ENCODE data around the gene TUBB8B.
"Not testable (repeated sequence)": the region's sequence is repeated elsewhere in the genome, so short reads cannot be mapped to it uniquely, and the experiment has no call there.

Gene TUBB8B

GRCh38 chr18:90396-91193 is 41.2 kb upstream of the TUBB8B start:
- not testable (repeated sequence) for H3K27ac ChIP-seq (ENCODE audit: low read depth, low read length); H3F3A ChIP-seq (ENCODE audit: control insufficient read depth, insufficient read depth); H3K79me2 ChIP-seq (ENCODE audit: control insufficient read depth, low read length); H3K4me2 ChIP-seq (ENCODE audit: low read length); H3K4me3 ChIP-seq (ENCODE audit: low read length); H3K4me1 ChIP-seq (ENCODE audit: control insufficient read depth, low read length); H3K36me3 ChIP-seq (ENCODE audit: control insufficient read depth, low read length); H4K20me1 ChIP-seq (ENCODE audit: control insufficient read depth, insufficient read depth, low read depth, low read length); H3K27me3 ChIP-seq (ENCODE audit: control insufficient read depth, low read length); H3K9me3 ChIP-seq (ENCODE audit: control insufficient read depth, insufficient read depth, low read length); H3K9me2 ChIP-seq (replicated peaks; ENCODE audit: control insufficient read depth, low read length)

- H3K4me2 ChIP-seq (ENCODE audit: low read length); H3K79me2 ChIP-seq (ENCODE audit: control insufficient read depth, low read length); H3K36me3 ChIP-seq (ENCODE audit: control insufficient read depth, low read length); H4K20me1 ChIP-seq (ENCODE audit: control insufficient read depth, insufficient read depth, low read depth, low read length); H3K9me2 ChIP-seq (replicated peaks; ENCODE audit: control insufficient read depth, low read length); H3K27me3 ChIP-seq (ENCODE audit: control insufficient read depth, low read length); H3K9me3 ChIP-seq (ENCODE audit: control insufficient read depth, insufficient read depth, low read length); H3F3A ChIP-seq (ENCODE audit: control insufficient read depth, insufficient read depth); H3K4me3 ChIP-seq (ENCODE audit: low read length); H3K4me1 ChIP-seq (ENCODE audit: control insufficient read depth, low read length); H3K27ac ChIP-seq (ENCODE audit: low read depth, low read length): not testable (repeated sequence)
Observed at GRCh38 chr18:89124-89523, 39.7 kb upstream of the TUBB8B start.

- H3K27ac ChIP-seq (ENCODE audit: low read depth, low read length); H3K79me2 ChIP-seq (ENCODE audit: control insufficient read depth, low read length); H3K4me2 ChIP-seq (ENCODE audit: low read length); H3K9me2 ChIP-seq (replicated peaks; ENCODE audit: control insufficient read depth, low read length); H3F3A ChIP-seq (ENCODE audit: control insufficient read depth, insufficient read depth); H3K4me3 ChIP-seq (ENCODE audit: low read length); H4K20me1 ChIP-seq (ENCODE audit: control insufficient read depth, insufficient read depth, low read depth, low read length); H3K9me3 ChIP-seq (ENCODE audit: control insufficient read depth, insufficient read depth, low read length); H3K4me1 ChIP-seq (ENCODE audit: control insufficient read depth, low read length); H3K27me3 ChIP-seq (ENCODE audit: control insufficient read depth, low read length); H3K36me3 ChIP-seq (ENCODE audit: control insufficient read depth, low read length): not testable (repeated sequence)
Observed at GRCh38 chr18:84801-85200, 35.4 kb upstream of the TUBB8B start.

- not testable (repeated sequence) for H3K4me1 ChIP-seq (ENCODE audit: control insufficient read depth, low read length); H3K27ac ChIP-seq (ENCODE audit: low read depth, low read length); H3K27me3 ChIP-seq (ENCODE audit: control insufficient read depth, low read length); H3K4me2 ChIP-seq (ENCODE audit: low read length); H3F3A ChIP-seq (ENCODE audit: control insufficient read depth, insufficient read depth); H3K9me2 ChIP-seq (replicated peaks; ENCODE audit: control insufficient read depth, low read length); H4K20me1 ChIP-seq (ENCODE audit: control insufficient read depth, insufficient read depth, low read depth, low read length); H3K9me3 ChIP-seq (ENCODE audit: control insufficient read depth, insufficient read depth, low read length); H3K36me3 ChIP-seq (ENCODE audit: control insufficient read depth, low read length); H3K79me2 ChIP-seq (ENCODE audit: control insufficient read depth, low read length); H3K4me3 ChIP-seq (ENCODE audit: low read length)
Observed at GRCh38 chr18:82626-83209, 33.3 kb upstream of the TUBB8B start.

- H3K79me2 ChIP-seq (ENCODE audit: control insufficient read depth, low read length); H3K9me3 ChIP-seq (ENCODE audit: control insufficient read depth, insufficient read depth, low read length); H3K36me3 ChIP-seq (ENCODE audit: control insufficient read depth, low read length); H3K27me3 ChIP-seq (ENCODE audit: control insufficient read depth, low read length); H3K9me2 ChIP-seq (replicated peaks; ENCODE audit: control insufficient read depth, low read length); H4K20me1 ChIP-seq (ENCODE audit: control insufficient read depth, insufficient read depth, low read depth, low read length); H3K4me2 ChIP-seq (ENCODE audit: low read length); H3K27ac ChIP-seq (ENCODE audit: low read depth, low read length); H3F3A ChIP-seq (ENCODE audit: control insufficient read depth, insufficient read depth); H3K4me3 ChIP-seq (ENCODE audit: low read length); H3K4me1 ChIP-seq (ENCODE audit: control insufficient read depth, low read length): not testable (repeated sequence)
Observed at GRCh38 chr18:80881-81280, 31.5 kb upstream of the TUBB8B start.

GRCh38 chr18:80202-80601 is 30.8 kb upstream of the TUBB8B start:
- H3K27me3 ChIP-seq (ENCODE audit: control insufficient read depth, low read length); H3K36me3 ChIP-seq (ENCODE audit: control insufficient read depth, low read length); H3K27ac ChIP-seq (ENCODE audit: low read depth, low read length); H3K4me2 ChIP-seq (ENCODE audit: low read length); H3K9me2 ChIP-seq (replicated peaks; ENCODE audit: control insufficient read depth, low read length); H3K4me3 ChIP-seq (ENCODE audit: low read length); H4K20me1 ChIP-seq (ENCODE audit: control insufficient read depth, insufficient read depth, low read depth, low read length); H3K79me2 ChIP-seq (ENCODE audit: control insufficient read depth, low read length); H3F3A ChIP-seq (ENCODE audit: control insufficient read depth, insufficient read depth); H3K9me3 ChIP-seq (ENCODE audit: control insufficient read depth, insufficient read depth, low read length); H3K4me1 ChIP-seq (ENCODE audit: control insufficient read depth, low read length): not testable (repeated sequence)

GRCh38 chr18:75525-76160 is 26.2 kb upstream of the TUBB8B start:
- H3K4me1 ChIP-seq (ENCODE audit: control insufficient read depth, low read length); H3K4me2 ChIP-seq (ENCODE audit: low read length); H4K20me1 ChIP-seq (ENCODE audit: control insufficient read depth, insufficient read depth, low read depth, low read length); H3K36me3 ChIP-seq (ENCODE audit: control insufficient read depth, low read length); H3K4me3 ChIP-seq (ENCODE audit: low read length); H3K9me2 ChIP-seq (replicated peaks; ENCODE audit: control insufficient read depth, low read length); H3K79me2 ChIP-seq (ENCODE audit: control insufficient read depth, low read length); H3K27ac ChIP-seq (ENCODE audit: low read depth, low read length); H3K9me3 ChIP-seq (ENCODE audit: control insufficient read depth, insufficient read depth, low read length); H3F3A ChIP-seq (ENCODE audit: control insufficient read depth, insufficient read depth); H3K27me3 ChIP-seq (ENCODE audit: control insufficient read depth, low read length): not testable (repeated sequence)
